Left colon (tissue), 2 donors: ENCODE data around the gene MRGPRF. TPM values are rescaled to one million over a fixed set of nuclear protein-coding genes. Genes with fewer than 3 reads are reported as not detected.
"Not testable (repeated sequence)": the region's sequence is repeated elsewhere in the genome, so short reads cannot be mapped to it uniquely, and the experiment has no call there.

Source experiments
- ATAC-seq: fragments of 200-7000 bp; cut with Tn5 transposase; one replicate; pipeline ENCODE4 v1.9.1; 2020; ENCODE audit warnings: mild to moderate bottlenecking, moderate library complexity
- DNase-seq, 2 donors: peaks; one replicate each; pipeline ENCODE4 v3.0.0-alpha.2; 2020
- intact Hi-C, 2 donors: fragments of 100-400 bp; cut with DNase I in 1 of 2; cut with micrococcal nuclease in 1 of 2; formaldehyde crosslinking; loops; one replicate each; pipeline versions ENCODE4 v1.11.2 to v1.14.0; 2022; cut with DNase I, micrococcal nuclease
- total RNA-seq, 2 donors: library from RNA; stranded (reverse); fragmentation: NEBNext Ultra II Directional; extraction: Animal tissue kit (Norgen Biotek cat#: 25700); gene quantifications; one replicate each; pipeline ENCODE4 v1.2.1, GENCODE V29; 2021
- donor health status: DM: no; HTN: no; CAD: no.
- donor health status: DM: yes; HTN: yes; CAD: no.

The MRGPRF gene
- total RNA-seq, 2 donors from 2014 or later = 3.4 to 25.2 TPM

GRCh38 chr11:68977781-68978625, 35.0 kb downstream of the MRGPRF start:
- DNase-seq = no peak
- ATAC-seq = no peak
- intact Hi-C loops = no loop called here

- DNase-seq (no peak), ATAC-seq (no peak)
- intact Hi-C loops = no loop called here
These were observed 36.5 kb downstream of the MRGPRF start for GRCh38 chr11:68976563-68976962.

GRCh38 chr11:68976095-68976494, 37.0 kb downstream of the MRGPRF start:
- ATAC-seq (no peak), DNase-seq (no peak)
- intact Hi-C loops = no loop called here

- DNase-seq (no peak), ATAC-seq (peak; percentile 57)
- intact Hi-C loops = no loop called here
These were observed 38.4 kb downstream of the MRGPRF start for GRCh38 chr11:68974421-68975194.

- intact Hi-C loops, ATAC-seq, DNase-seq: not testable (repeated sequence)
These were observed 39.3 kb downstream of the MRGPRF start for GRCh38 chr11:68973706-68974105.

GRCh38 chr11:68973219-68973618, 39.8 kb downstream of the MRGPRF start:
- no peak for ATAC-seq
- intact Hi-C loops = no loop called here
- DNase-seq = no peak

- ATAC-seq (no peak), DNase-seq (no peak)
- intact Hi-C loops = no loop called here
These were observed 42.0 kb downstream of the MRGPRF start for GRCh38 chr11:68970921-68971636.

- DNase-seq (no peak), ATAC-seq (no peak)
- intact Hi-C loops = no loop called here
These were observed 43.7 kb downstream of the MRGPRF start for GRCh38 chr11:68969386-68969785.

- intact Hi-C loops = no loop called here
- ATAC-seq (no peak), DNase-seq (peak in 1 of 2 donors; percentile 8)
These were observed 44.5 kb downstream of the MRGPRF start for GRCh38 chr11:68968306-68969250.

GRCh38 chr11:68966894-68967780, 45.9 kb downstream of the MRGPRF start:
- no peak for DNase-seq
- intact Hi-C loops = no loop called here
- ATAC-seq = no peak

GRCh38 chr11:68965901-68966853, 46.9 kb downstream of the MRGPRF start:
- DNase-seq (no peak), ATAC-seq (no peak)

GRCh38 chr11:68963779-68964178, 49.3 kb downstream of the MRGPRF start:
- intact Hi-C loops = no loop called here
- DNase-seq = no peak
- ATAC-seq = no peak

More at GRCh38 chr11:68965901-68966853, 46.9 kb downstream of the MRGPRF start:
- intact Hi-C loops = no loop called here

- ATAC-seq = peak; percentile 51
- no peak for DNase-seq
- intact Hi-C loops = no loop called here
These were observed 50.4 kb downstream of the MRGPRF start for GRCh38 chr11:68962527-68963250.

GRCh38 chr11:68961245-68961644, 51.8 kb downstream of the MRGPRF start:
- DNase-seq = no peak
- ATAC-seq = no peak
- intact Hi-C loops = no loop called here

- DNase-seq = no peak
- ATAC-seq = no peak
- intact Hi-C loops = no loop called here
These were observed 52.6 kb downstream of the MRGPRF start for GRCh38 chr11:68960294-68961071.
